C4-2B (cell line): ENCODE measurements around the gene PDXDC1.
A peak's percentile ranks its signal among the peaks of the same experiment; 100 is the strongest.
"Not testable (repeated sequence)": the region's sequence is repeated elsewhere in the genome, so short reads cannot be mapped to it uniquely, and the experiment has no call there.

ENCODE experiments used
- H3K27ac ChIP-seq: fragments of 450-650 bp; 2 replicates; pipeline ENCODE4 v1.5.1; 2017
- CTCF ChIP-seq: fragments of 450-650 bp; conservative IDR thresholded peaks from 2 replicates; pipeline ENCODE4 v1.5.1; 2017; ENCODE audit warnings: mild to moderate bottlenecking
- ZFX ChIP-seq: fragments of 450-650 bp; IDR thresholded peaks from 2 replicates; pipeline ENCODE4 v1.6.1; 2017

PDXDC1 gene

GRCh38 chr16:15016951-15017580, 42.2 kb downstream of the PDXDC1 start:
- H3K27ac ChIP-seq: not testable (repeated sequence)

GRCh38 chr16:15021429-15021828, 46.6 kb downstream of the PDXDC1 start:
- not testable (repeated sequence) for H3K27ac ChIP-seq

GRCh38 chr16:15022194-15022593, 47.4 kb downstream of the PDXDC1 start:
- peak; percentile 64 for TF ChIP-seq CTCF
- not testable (repeated sequence) for H3K27ac ChIP-seq

- not testable (repeated sequence) for H3K27ac ChIP-seq
These were observed 48.7 kb downstream of the PDXDC1 start for GRCh38 chr16:15023381-15024077.

- H3K27ac ChIP-seq: not testable (repeated sequence)
These were observed 50.0 kb downstream of the PDXDC1 start for GRCh38 chr16:15024858-15025199.

GRCh38 chr16:15025234-15025951, 50.6 kb downstream of the PDXDC1 start:
- H3K27ac ChIP-seq: not testable (repeated sequence)

GRCh38 chr16:15027051-15027450, 52.2 kb downstream of the PDXDC1 start:
- not testable (repeated sequence) for H3K27ac ChIP-seq

GRCh38 chr16:15027503-15028344, 52.9 kb downstream of the PDXDC1 start:
- H3K27ac ChIP-seq: not testable (repeated sequence)

- H3K27ac ChIP-seq: not testable (repeated sequence)
These were observed 53.5 kb downstream of the PDXDC1 start for GRCh38 chr16:15028345-15028715.

GRCh38 chr16:15028801-15029698, 54.2 kb downstream of the PDXDC1 start:
- H3K27ac ChIP-seq: not testable (repeated sequence)

GRCh38 chr16:15029749-15030148, 54.9 kb downstream of the PDXDC1 start:
- H3K27ac ChIP-seq: not testable (repeated sequence)

- H3K27ac ChIP-seq: no peak overlapping the region
- TF ChIP-seq CTCF (no peak), ZFX (no peak)
These were observed 56.4 kb downstream of the PDXDC1 start for GRCh38 chr16:15031179-15031578.
